ENCODE measurements around the gene ERV3-1.
"Not testable (repeated sequence)": the region's sequence is repeated elsewhere in the genome, so short reads cannot be mapped to it uniquely, and the experiment has no call there.

Gene ERV3-1

GRCh38 chr7:65033391-65033790 is 26.9 kb upstream of the ERV3-1 start:
- H3K36me3 ChIP-seq (replicated peaks); H3K9me3 ChIP-seq; DNase-seq (ENCODE audit: low spot score in 2 of 2); H3K4me3 ChIP-seq; H3K27me3 ChIP-seq (ENCODE audit: low read depth); in situ Hi-C loops (cut with MboI; ENCODE audit: low sequenced_read_pairs); H3K4me1 ChIP-seq: not testable (repeated sequence)

GRCh38 chr7:65025023-65025422 is 18.5 kb upstream of the ERV3-1 start:
- DNase-seq (ENCODE audit: low spot score in 2 of 2); H3K9me3 ChIP-seq; H3K4me1 ChIP-seq; H3K4me3 ChIP-seq; H3K27me3 ChIP-seq (ENCODE audit: low read depth); H3K36me3 ChIP-seq (replicated peaks); in situ Hi-C loops (cut with MboI; ENCODE audit: low sequenced_read_pairs): not testable (repeated sequence)

- DNase-seq (ENCODE audit: low spot score in 2 of 2); H3K4me3 ChIP-seq; H3K9me3 ChIP-seq; H3K4me1 ChIP-seq; H3K36me3 ChIP-seq (replicated peaks); H3K27me3 ChIP-seq (ENCODE audit: low read depth); in situ Hi-C loops (cut with MboI; ENCODE audit: low sequenced_read_pairs): not testable (repeated sequence)
Measured at GRCh38 chr7:65020978-65021377, 14.5 kb upstream of the ERV3-1 start.

- H3K4me3 ChIP-seq; H3K36me3 ChIP-seq (replicated peaks); in situ Hi-C loops (cut with MboI; ENCODE audit: low sequenced_read_pairs); H3K27me3 ChIP-seq (ENCODE audit: low read depth); H3K9me3 ChIP-seq; DNase-seq (ENCODE audit: low spot score in 2 of 2): not testable (repeated sequence)
- H3K4me1 ChIP-seq = peaks cover 12% of the 10 kb centered on the region
Measured at GRCh38 chr7:65009881-65010280, 3.4 kb upstream of the ERV3-1 start.

- H3K36me3 ChIP-seq (replicated peaks); in situ Hi-C loops (cut with MboI; ENCODE audit: low sequenced_read_pairs); H3K27me3 ChIP-seq (ENCODE audit: low read depth): not testable (repeated sequence)
Measured at GRCh38 chr7:65009394-65009793, 2.9 kb upstream of the ERV3-1 start.

GRCh38 chr7:65007036-65007435 is 549 bp upstream of the ERV3-1 start:
- H3K4me3 ChIP-seq = peak overlapping the region; percentile 78
- H3K4me1 ChIP-seq = peaks cover 12% of the 10 kb centered on the region
- DNase-seq (ENCODE audit: low spot score in 2 of 2); in situ Hi-C loops (cut with MboI; ENCODE audit: low sequenced_read_pairs); H3K27me3 ChIP-seq (ENCODE audit: low read depth); H3K36me3 ChIP-seq (replicated peaks); H3K9me3 ChIP-seq: not testable (repeated sequence)

More at GRCh38 chr7:65009394-65009793, 2.9 kb upstream of the ERV3-1 start:
- H3K4me3 ChIP-seq; H3K9me3 ChIP-seq; DNase-seq (ENCODE audit: low spot score in 2 of 2): not testable (repeated sequence)
- peaks cover 12% of the 10 kb centered on the region for H3K4me1 ChIP-seq

GRCh38 chr7:65004575-65004974 is 1.9 kb downstream of the ERV3-1 start:
- Histone ChIP-seq H3K27me3 (ENCODE audit: low read depth) (no peaks in the 10 kb centered on the region), H3K4me3 (no peak overlapping the region), H3K9me3 (peaks cover 17% of the 10 kb centered on the region), H3K36me3 (replicated peaks) (no peaks in the 10 kb centered on the region), H3K4me1 (peaks cover 12% of the 10 kb centered on the region)
- in situ Hi-C loops (cut with MboI; ENCODE audit: low sequenced_read_pairs) = no loop called here
- DNase-seq (ENCODE audit: low spot score in 2 of 2) = no peak

GRCh38 chr7:65002972-65003585 is 3.4 kb downstream of the ERV3-1 start:
- H3K27me3 ChIP-seq (ENCODE audit: low read depth) = no peaks in the 10 kb centered on the region
- in situ Hi-C loops (cut with MboI; ENCODE audit: low sequenced_read_pairs) = no loop called here
- peaks cover 12% of the 10 kb centered on the region for H3K4me1 ChIP-seq
- peaks cover 24% of the 10 kb centered on the region for H3K9me3 ChIP-seq
- DNase-seq (ENCODE audit: low spot score in 2 of 2) = no peak
- no peak overlapping the region for H3K4me3 ChIP-seq
- no peaks in the 10 kb centered on the region for H3K36me3 ChIP-seq (replicated peaks)

GRCh38 chr7:65001291-65001814 is 5.1 kb downstream of the ERV3-1 start:
- Histone ChIP-seq H3K4me3 (no peak overlapping the region), H3K4me1 (peaks cover 9% of the 10 kb centered on the region), H3K9me3 (peaks cover 24% of the 10 kb centered on the region), H3K36me3 (replicated peaks) (no peaks in the 10 kb centered on the region), H3K27me3 (ENCODE audit: low read depth) (no peaks in the 10 kb centered on the region)
- in situ Hi-C loops (cut with MboI; ENCODE audit: low sequenced_read_pairs) = no loop called here
- no peak for DNase-seq (ENCODE audit: low spot score in 2 of 2)

GRCh38 chr7:64999165-65000004 is 7.1 kb downstream of the ERV3-1 start:
- Histone ChIP-seq H3K4me1 (no peaks in the 10 kb centered on the region), H3K4me3 (no peak overlapping the region), H3K9me3 (peaks cover 24% of the 10 kb centered on the region), H3K27me3 (ENCODE audit: low read depth) (no peaks in the 10 kb centered on the region), H3K36me3 (replicated peaks) (no peaks in the 10 kb centered on the region)
- in situ Hi-C loops (cut with MboI; ENCODE audit: low sequenced_read_pairs) = no loop called here
- DNase-seq (ENCODE audit: low spot score in 2 of 2) = no peak

GRCh38 chr7:64998865-64999164 is 7.7 kb downstream of the ERV3-1 start:
- in situ Hi-C loops (cut with MboI; ENCODE audit: low sequenced_read_pairs) = no loop called here
- Histone ChIP-seq H3K27me3 (ENCODE audit: low read depth) (no peaks in the 10 kb centered on the region), H3K4me1 (no peaks in the 10 kb centered on the region), H3K4me3 (no peak overlapping the region), H3K36me3 (replicated peaks) (no peaks in the 10 kb centered on the region), H3K9me3 (peaks cover 24% of the 10 kb centered on the region)
- no peak for DNase-seq (ENCODE audit: low spot score in 2 of 2)

- no peaks in the 10 kb centered on the region for H3K36me3 ChIP-seq (replicated peaks)
- no peaks in the 10 kb centered on the region for H3K4me1 ChIP-seq
- peaks cover 22% of the 10 kb centered on the region for H3K9me3 ChIP-seq
- in situ Hi-C loops (cut with MboI; ENCODE audit: low sequenced_read_pairs) = no loop called here
- no peak for DNase-seq (ENCODE audit: low spot score in 2 of 2)
- H3K4me3 ChIP-seq = no peak overlapping the region
- no peaks in the 10 kb centered on the region for H3K27me3 ChIP-seq (ENCODE audit: low read depth)
Measured at GRCh38 chr7:64997927-64998391, 8.5 kb downstream of the ERV3-1 start.

- no peak overlapping the region for H3K4me3 ChIP-seq
- in situ Hi-C loops (cut with MboI; ENCODE audit: low sequenced_read_pairs) = no loop called here
- peaks cover 18% of the 10 kb centered on the region for H3K9me3 ChIP-seq
Measured at GRCh38 chr7:64997164-64997908, 9.2 kb downstream of the ERV3-1 start.

GRCh38 chr7:64996305-64996704 is 10.2 kb downstream of the ERV3-1 start:
- Histone ChIP-seq H3K9me3 (peaks cover 14% of the 10 kb centered on the region; the same call in 1 of the 2 replicates), H3K4me3 (no peak overlapping the region), H3K4me1 (no peaks in the 10 kb centered on the region), H3K36me3 (replicated peaks) (no peaks in the 10 kb centered on the region), H3K27me3 (ENCODE audit: low read depth) (no peaks in the 10 kb centered on the region)
- DNase-seq (ENCODE audit: low spot score in 2 of 2) = no peak
- in situ Hi-C loops (cut with MboI; ENCODE audit: low sequenced_read_pairs) = no loop called here

More at GRCh38 chr7:64997164-64997908, 9.2 kb downstream of the ERV3-1 start:
- no peaks in the 10 kb centered on the region for H3K36me3 ChIP-seq (replicated peaks)
- no peaks in the 10 kb centered on the region for H3K4me1 ChIP-seq
- no peak for DNase-seq (ENCODE audit: low spot score in 2 of 2)
- H3K27me3 ChIP-seq (ENCODE audit: low read depth) = no peaks in the 10 kb centered on the region
